Esophagus squamous epithelium (tissue), 5 donors: Measurements from ENCODE around the gene SQOR. TPM values are rescaled to one million over a fixed set of nuclear protein-coding genes. Genes with fewer than 3 reads are reported as not detected.

ENCODE experiments used
- DNase-seq: peaks from one replicate; lab custom pipeline; 2025; lab: John Stamatoyannopoulos, UW
- H3K27ac ChIP-seq, 4 donors: fragments of 200-600 bp; sonication (generic); one replicate each; pipeline ENCODE4 v1.5.1; 2016 to 2019; ENCODE audit warnings: mild to moderate bottlenecking in 1 of 4
- H3K27me3 ChIP-seq, 4 donors: fragments of 200-600 bp; sonication (generic); 1 replicate in 3 of 4; 2 replicates in 1 of 4; pipeline versions ENCODE4 v1.5.1 to v1.6.0; 2017 to 2021; ENCODE audit warnings: antibody characterized with exemption in 1 of 4
- H3K36me3 ChIP-seq, 3 donors: fragments of 200-600 bp; sonication (generic); one replicate each; pipeline ENCODE4 v1.5.1; 2016 to 2019
- H3K4me1 ChIP-seq, 3 donors: fragments of 200-600 bp; sonication (generic); one replicate each; pipeline ENCODE4 v1.5.1; 2017 to 2019
- H3K4me3 ChIP-seq, 4 donors: fragments of 200-600 bp; sonication (generic); 1 replicate in 3 of 4; 2 replicates in 1 of 4; pipeline ENCODE4 v1.5.1; 2016 to 2019; ENCODE audit warnings: mild to moderate bottlenecking in 2 of 4, moderate library complexity in 1 of 4
- H3K9me3 ChIP-seq, 3 donors: fragments of 200-600 bp; sonication (generic); one replicate each; pipeline ENCODE4 v1.5.1; 2016 to 2019
- CTCF ChIP-seq, 6 experiments: fragments of 450-650 bp in 4 of 6; fragments of 200-600 bp in 2 of 6; sonication (generic) in 2 of 6; IDR thresholded peaks; one replicate each; pipeline ENCODE4 v1.5.1; 2016 to 2019; ENCODE audit warnings: antibody characterized with exemption in 6 of 6, mild to moderate bottlenecking in 4 of 6, moderate library complexity in 4 of 6
- POLR2A ChIP-seq, 4 donors: fragments of 450-650 bp; IDR thresholded peaks; one replicate each; pipeline ENCODE4 v1.6.1; 2017; ENCODE audit warnings: antibody characterized with exemption in 4 of 4, mild to moderate bottlenecking in 4 of 4, moderate library complexity in 3 of 4
- WGBS, 2 donors: methylation state at CpG; one replicate each; pipeline ENCODE4 v1.1.5; 2018; 5-methylcytosine and 5-hydroxymethylcytosine counted together
- intact Hi-C: fragments of 100-400 bp; cut with DNase I; formaldehyde crosslinking; loops from one replicate; pipeline ENCODE4 v1.15.0; 2022
- total RNA-seq, 4 donors: library from RNA; depleted of rRNA; stranded (reverse); fragments of >200 nt; gene quantifications; one replicate each; pipeline ENCODE4 v1.1.0, GENCODE V29; 2016
- donor health status: DM: yes; HTN: yes; CAD: no.

SQOR gene
- total RNA-seq, 4 donors from 2014 or later: 88.7 to 178 (median 128) TPM

GRCh38 chr15:45657764-45658545 lies 23.1 kb downstream of the SQOR start:
- WGBS, 2 donors: 82 to 84% methylated on average over 7 to 8 of the region's 8 CpGs
- intact Hi-C loops: no loop called here

GRCh38 chr15:45660231-45660979 lies 25.6 kb downstream of the SQOR start:
- intact Hi-C loops: no loop called here
- Histone ChIP-seq H3K9me3 (no peaks in the 10 kb centered on the region), H3K36me3 (peaks cover 6 to 59% (median 12%) of the 10 kb centered on the region in 3 donors), H3K4me1 (peaks cover 10 to 49% (median 28%) of the 10 kb centered on the region in 3 donors), H3K4me3 (no peak overlapping the region), H3K27ac (peak overlapping the region; percentile 46 to 70 (median 62)), H3K27me3 (no peaks in the 10 kb centered on the region)
- 16 to 26% methylated on average over 2 to 5 of the region's 5 CpGs for WGBS, 2 donors
- no peak for DNase-seq
- TF ChIP-seq CTCF (IDR thresholded peaks at IDR 0.05) (peak in 2 of 6 experiments; percentile 5 to 20), POLR2A (IDR thresholded peaks at IDR 0.05) (no peak)

More at GRCh38 chr15:45657764-45658545, 23.1 kb downstream of the SQOR start:
- TF ChIP-seq CTCF (IDR thresholded peaks at IDR 0.05): no peak
- TF ChIP-seq POLR2A (IDR thresholded peaks at IDR 0.05): no peak
- Histone ChIP-seq H3K4me1 (peaks cover 10 to 69% (median 35%) of the 10 kb centered on the region in 3 donors), H3K4me3 (no peak overlapping the region), H3K9me3 (no peaks in the 10 kb centered on the region), H3K27me3 (no peaks in the 10 kb centered on the region), H3K36me3 (peaks cover 6 to 35% (median 12%) of the 10 kb centered on the region in 3 donors), H3K27ac (no peak overlapping the region)
- DNase-seq: no peak

GRCh38 chr15:45662375-45662774 lies 27.5 kb downstream of the SQOR start:
- WGBS, 2 donors: 83 to 97% methylated on average over 6 of the region's 6 CpGs
- Histone ChIP-seq H3K4me1 (peaks cover 10 to 42% (median 28%) of the 10 kb centered on the region in 3 donors), H3K27me3 (no peaks in the 10 kb centered on the region), H3K36me3 (peaks cover 6 to 70% (median 12%) of the 10 kb centered on the region in 3 donors), H3K9me3 (no peaks in the 10 kb centered on the region), H3K4me3 (no peak overlapping the region), H3K27ac (no peak overlapping the region)
- intact Hi-C loops: no loop called here
- TF ChIP-seq CTCF (IDR thresholded peaks at IDR 0.05) (no peak), POLR2A (IDR thresholded peaks at IDR 0.05) (no peak)
- no peak for DNase-seq

GRCh38 chr15:45664451-45664850 lies 29.6 kb downstream of the SQOR start:
- Histone ChIP-seq H3K9me3 (no peaks in the 10 kb centered on the region), H3K27ac (no peak overlapping the region), H3K36me3 (peaks cover 6 to 82% (median 19%) of the 10 kb centered on the region in 3 donors), H3K4me3 (no peak overlapping the region), H3K4me1 (peaks cover 10 to 25% (median 16%) of the 10 kb centered on the region in 3 donors), H3K27me3 (no peaks in the 10 kb centered on the region)
- TF ChIP-seq CTCF (IDR thresholded peaks at IDR 0.05): no peak
- TF ChIP-seq POLR2A (IDR thresholded peaks at IDR 0.05): no peak
- DNase-seq: no peak
- intact Hi-C loops: no loop called here
- WGBS, 2 donors: 60 to 65% methylated on average over 5 of the region's 5 CpGs

- intact Hi-C loops: no loop called here
- TF ChIP-seq CTCF (IDR thresholded peaks at IDR 0.05) (no peak), POLR2A (IDR thresholded peaks at IDR 0.05) (no peak)
- Histone ChIP-seq H3K9me3 (no peaks in the 10 kb centered on the region), H3K4me1 (peaks cover 7 to 17% (median 8%) of the 10 kb centered on the region in 3 donors), H3K4me3 (no peak overlapping the region), H3K36me3 (peaks cover 6 to 86% (median 19%) of the 10 kb centered on the region in 3 donors), H3K27ac (no peak overlapping the region), H3K27me3 (no peaks in the 10 kb centered on the region)
- 56 to 72% methylated on average over 1 of the region's 1 CpG for WGBS, 2 donors
- no peak for DNase-seq
These were observed 30.4 kb downstream of the SQOR start for GRCh38 chr15:45665261-45665660.
